ENCODE data around the gene FKBP2. TPM values are rescaled to one million over a fixed set of nuclear protein-coding genes. Genes with fewer than 3 reads are reported as not detected.

Gene FKBP2
- total RNA-seq, 1 donor from 2014 or later = 56.2 TPM

- intact Hi-C loops (cut with DNase I) = no loop called here
- DNase-seq (ENCODE audit: low spot score) = no peak
Measured at GRCh38 chr11:64211181-64211872, 29.6 kb upstream of the FKBP2 start.

GRCh38 chr11:64216879-64217278, 24.0 kb upstream of the FKBP2 start:
- intact Hi-C loops (cut with DNase I) = no loop called here
- ATAC-seq = no peak

More at GRCh38 chr11:64211181-64211872, 29.6 kb upstream of the FKBP2 start:
- ATAC-seq = no peak

GRCh38 chr11:64218628-64219353, 22.1 kb upstream of the FKBP2 start:
- intact Hi-C loops (cut with DNase I) = no loop called here
- ATAC-seq (no peak), DNase-seq (ENCODE audit: low spot score) (no peak)

More at GRCh38 chr11:64216879-64217278, 24.0 kb upstream of the FKBP2 start:
- no peak for DNase-seq (ENCODE audit: low spot score)

- ATAC-seq (no peak), DNase-seq (ENCODE audit: low spot score) (no peak)
Measured at GRCh38 chr11:64219354-64219684, 21.6 kb upstream of the FKBP2 start.

GRCh38 chr11:64219755-64220154, 21.1 kb upstream of the FKBP2 start:
- DNase-seq (ENCODE audit: low spot score) (no peak), ATAC-seq (no peak)
- intact Hi-C loops (cut with DNase I) = no loop called here

More at GRCh38 chr11:64219354-64219684, 21.6 kb upstream of the FKBP2 start:
- intact Hi-C loops (cut with DNase I) = no loop called here

- DNase-seq (ENCODE audit: low spot score) (no peak), ATAC-seq (no peak)
- intact Hi-C loops (cut with DNase I) = no loop called here
Measured at GRCh38 chr11:64220271-64220670, 20.6 kb upstream of the FKBP2 start.

- intact Hi-C loops (cut with DNase I) = no loop called here
- ATAC-seq (no peak), DNase-seq (ENCODE audit: low spot score) (no peak)
Measured at GRCh38 chr11:64220798-64221197, 20.1 kb upstream of the FKBP2 start.

GRCh38 chr11:64222651-64223000, 18.3 kb upstream of the FKBP2 start:
- ATAC-seq = no peak
- intact Hi-C loops (cut with DNase I) = no loop called here
- no peak for DNase-seq (ENCODE audit: low spot score)

GRCh38 chr11:64223001-64223651, 17.8 kb upstream of the FKBP2 start:
- no peak for ATAC-seq
- DNase-seq (ENCODE audit: low spot score) = no peak
- intact Hi-C loops (cut with DNase I) = no loop called here

GRCh38 chr11:64224151-64224890, 16.6 kb upstream of the FKBP2 start:
- intact Hi-C loops (cut with DNase I) = no loop called here
- ATAC-seq (no peak), DNase-seq (ENCODE audit: low spot score) (peak; percentile 59)

GRCh38 chr11:64224891-64225607, 15.8 kb upstream of the FKBP2 start:
- intact Hi-C loops (cut with DNase I) = no loop called here
- ATAC-seq (no peak), DNase-seq (ENCODE audit: low spot score) (peak; percentile 63)

GRCh38 chr11:64225608-64226506, 15.0 kb upstream of the FKBP2 start, which contains the start of the genes NUDT22 and TRPT1:
NUDT22 (plus strand) TSS chr11:64226274; CDS start chr11:64226653, 379 bp downstream.
TRPT1 (minus strand) TSS chr11:64226186; CDS start chr11:64225860, 326 bp downstream.
- DNase-seq (ENCODE audit: low spot score) (peak; percentile 96), ATAC-seq (peak; percentile 84)
- intact Hi-C loops (cut with DNase I) = no loop called here

- DNase-seq (ENCODE audit: low spot score) (peak; percentile 75), ATAC-seq (peak; percentile 25)
- intact Hi-C loops (cut with DNase I) = no loop called here
Measured at GRCh38 chr11:64226507-64227051, 14.3 kb upstream of the FKBP2 start.

- DNase-seq (ENCODE audit: low spot score) = peak; percentile 58
- ATAC-seq = no peak
- intact Hi-C loops (cut with DNase I) = no loop called here
Measured at GRCh38 chr11:64227405-64227956, 13.4 kb upstream of the FKBP2 start.

- ATAC-seq (no peak), DNase-seq (ENCODE audit: low spot score) (peak; percentile 59)
- intact Hi-C loops (cut with DNase I) = no loop called here
Measured at GRCh38 chr11:64229090-64229743, 11.7 kb upstream of the FKBP2 start.

- intact Hi-C loops (cut with DNase I) = no loop called here
- ATAC-seq = no peak
- DNase-seq (ENCODE audit: low spot score) = no peak
Measured at GRCh38 chr11:64229744-64230170, 11.1 kb upstream of the FKBP2 start.

Data from sciatic nerve (tissue), 2 donors.